ENCODE measurements around the gene ZNF366. TPM values are rescaled to one million over a fixed set of nuclear protein-coding genes. Genes with fewer than 3 reads are reported as not detected.

Gene ZNF366, protein sequence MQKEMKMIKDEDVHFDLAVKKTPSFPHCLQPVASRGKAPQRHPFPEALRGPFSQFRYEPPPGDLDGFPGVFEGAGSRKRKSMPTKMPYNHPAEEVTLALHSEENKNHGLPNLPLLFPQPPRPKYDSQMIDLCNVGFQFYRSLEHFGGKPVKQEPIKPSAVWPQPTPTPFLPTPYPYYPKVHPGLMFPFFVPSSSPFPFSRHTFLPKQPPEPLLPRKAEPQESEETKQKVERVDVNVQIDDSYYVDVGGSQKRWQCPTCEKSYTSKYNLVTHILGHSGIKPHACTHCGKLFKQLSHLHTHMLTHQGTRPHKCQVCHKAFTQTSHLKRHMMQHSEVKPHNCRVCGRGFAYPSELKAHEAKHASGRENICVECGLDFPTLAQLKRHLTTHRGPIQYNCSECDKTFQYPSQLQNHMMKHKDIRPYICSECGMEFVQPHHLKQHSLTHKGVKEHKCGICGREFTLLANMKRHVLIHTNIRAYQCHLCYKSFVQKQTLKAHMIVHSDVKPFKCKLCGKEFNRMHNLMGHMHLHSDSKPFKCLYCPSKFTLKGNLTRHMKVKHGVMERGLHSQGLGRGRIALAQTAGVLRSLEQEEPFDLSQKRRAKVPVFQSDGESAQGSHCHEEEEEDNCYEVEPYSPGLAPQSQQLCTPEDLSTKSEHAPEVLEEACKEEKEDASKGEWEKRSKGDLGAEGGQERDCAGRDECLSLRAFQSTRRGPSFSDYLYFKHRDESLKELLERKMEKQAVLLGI
- not detected in 5 replicates for total RNA-seq (2022; extraction: Qiagen RNA extraction)

DNA sequence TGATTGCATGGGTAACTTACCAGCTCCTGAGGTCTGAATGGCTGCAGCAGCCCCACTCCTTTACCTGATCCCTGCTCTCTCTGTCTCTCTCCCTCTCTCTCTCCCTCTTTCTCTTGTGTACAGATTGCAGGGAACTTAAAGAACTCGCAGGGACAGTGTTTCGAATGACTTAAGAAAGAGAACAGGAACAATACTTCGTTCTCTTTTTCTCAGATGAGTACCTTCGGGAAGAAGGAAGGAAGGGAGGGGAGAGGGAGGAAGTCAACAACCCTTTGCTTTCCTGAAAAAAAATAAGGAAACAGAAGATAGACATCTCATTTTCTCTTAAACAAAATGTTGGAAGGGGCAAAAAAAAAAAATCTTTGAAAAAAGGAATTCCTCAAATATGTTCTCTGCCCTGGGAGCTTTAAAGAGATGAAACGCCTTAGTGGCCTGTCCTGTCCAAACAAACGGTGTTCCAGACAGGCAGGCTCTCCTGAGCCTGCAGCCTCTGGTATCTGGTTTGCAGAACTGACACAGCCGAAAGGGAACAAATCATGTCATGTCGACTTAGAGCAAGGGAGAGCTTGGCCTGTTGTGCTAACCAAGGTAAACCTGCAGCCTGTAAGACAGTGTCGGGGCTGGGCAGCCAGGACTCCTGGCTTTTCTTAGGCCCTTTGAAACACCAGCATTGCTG is at the start of gene ZNF366:
Gene ZNF366 (minus strand): TSS at position 180 of the 676 bp plus-strand sequence. CDS start 45,914 bp downstream, outside the sequence.

Other genes with a start within 250 kb of the ZNF366 start
- 51.0 to 61.4 TPM (median 53.0 TPM) in 5 replicates for gene MRPS27, start 187.2 kb downstream of the ZNF366 start, total RNA-seq (2022; extraction: Qiagen RNA extraction)
- gene PTCD2, start 187.0 kb downstream of the ZNF366 start, total RNA-seq (2022; extraction: Qiagen RNA extraction) = 10.7 to 11.1 TPM (median 10.9 TPM) in 5 replicates